NCI-H2196 (cell line): Measurements from ENCODE around the gene BLM.
A peak's percentile ranks its signal among the peaks of the same experiment; 100 is the strongest.
"Not testable (repeated sequence)": the region's sequence is repeated elsewhere in the genome, so short reads cannot be mapped to it uniquely, and the experiment has no call there.

Experiments
- DNase-seq: peaks from one replicate; lab custom pipeline; 2025; ENCODE audit not compliant: unreplicated experiment; lab: John Stamatoyannopoulos, UW

The BLM gene

GRCh38 chr15:90716976-90717821, at the start of gene BLM:
Gene BLM, plus strand, starts transcription at chr15:90717346. Its CDS starts 30,047 bp downstream, at chr15:90747393.
- peak; percentile 89 for DNase-seq

- not testable (repeated sequence) for DNase-seq
Observed at GRCh38 chr15:90667755-90668345, 49.3 kb upstream of the BLM start.

- not testable (repeated sequence) for DNase-seq
Observed at GRCh38 chr15:90670631-90671030, 46.5 kb upstream of the BLM start.

- DNase-seq = no peak
Observed at GRCh38 chr15:90671216-90671615, 45.9 kb upstream of the BLM start.

- DNase-seq = not testable (repeated sequence)
Observed at GRCh38 chr15:90673357-90673756, 43.8 kb upstream of the BLM start.

- DNase-seq = no peak
Observed at GRCh38 chr15:90674476-90674875, 42.7 kb upstream of the BLM start.

GRCh38 chr15:90675464-90675863, 41.7 kb upstream of the BLM start:
- no peak for DNase-seq

- no peak for DNase-seq
Observed at GRCh38 chr15:90677807-90678790, 39.0 kb upstream of the BLM start.

GRCh38 chr15:90679959-90680358, 37.2 kb upstream of the BLM start:
- no peak for DNase-seq

GRCh38 chr15:90680371-90680935, 36.7 kb upstream of the BLM start:
- no peak for DNase-seq

GRCh38 chr15:90681056-90681455, 36.1 kb upstream of the BLM start:
- DNase-seq = no peak

GRCh38 chr15:90681480-90681879, 35.7 kb upstream of the BLM start:
- no peak for DNase-seq

- no peak for DNase-seq
Observed at GRCh38 chr15:90683371-90683770, 33.8 kb upstream of the BLM start.

- DNase-seq = no peak
Observed at GRCh38 chr15:90683876-90684275, 33.3 kb upstream of the BLM start.

- no peak for DNase-seq
Observed at GRCh38 chr15:90684281-90684680, 32.9 kb upstream of the BLM start.

- DNase-seq = no peak
Observed at GRCh38 chr15:90685591-90686434, 31.3 kb upstream of the BLM start.

GRCh38 chr15:90686435-90687218, 30.5 kb upstream of the BLM start:
- DNase-seq = no peak

GRCh38 chr15:90689326-90689961, 27.7 kb upstream of the BLM start:
- not testable (repeated sequence) for DNase-seq

GRCh38 chr15:90690585-90690984, 26.6 kb upstream of the BLM start:
- DNase-seq = no peak
